ENCODE results near the gene KBTBD2. TPM values are rescaled to one million over a fixed set of nuclear protein-coding genes. Genes with fewer than 3 reads are reported as not detected.

Gene KBTBD2
- polyA plus RNA-seq, 1 donor from 2014 or later: 70.1 TPM

- Histone ChIP-seq H3K27ac (ENCODE audit: low read length) (no peak overlapping the region), H3K4me2 (ENCODE audit: low read length) (no peak overlapping the region), H4K20me1 (ENCODE audit: insufficient read depth) (no peaks in the 10 kb centered on the region), H3K9me3 (ENCODE audit: low read length) (no peaks in the 10 kb centered on the region), H3K79me2 (replicated peaks; ENCODE audit: insufficient read depth, low read length) (peaks cover 10% of the 10 kb centered on the region), H3K9me2 (ENCODE audit: insufficient read depth, low read length) (no peaks in the 10 kb centered on the region), H3K9ac (ENCODE audit: low read length) (no peak overlapping the region), H3F3A (ENCODE audit: insufficient read depth, low read length, poor library complexity, severe bottlenecking) (no peaks in the 10 kb centered on the region), H3K36me3 (ENCODE audit: insufficient read depth, low read length) (no peaks in the 10 kb centered on the region), H3K4me3 (ENCODE audit: low read length) (no peak overlapping the region), H2AFZ (ENCODE audit: low read depth, low read length) (no peak overlapping the region), H3K27me3 (ENCODE audit: insufficient read depth, low read depth, low read length) (no peaks in the 10 kb centered on the region)
- TF ChIP-seq MXI1 (conservative IDR thresholded peaks at IDR 0.05; ENCODE audit: poor library complexity, severe bottlenecking) (no peak), CTCF (IDR thresholded peaks at IDR 0.05; ENCODE audit: poor library complexity, severe bottlenecking) (no peak), POLR2AphosphoS5 (IDR thresholded peaks at IDR 0.05) (no peak), EZH2 (IDR thresholded peaks at IDR 0.05; ENCODE audit: borderline replicate concordance, insufficient read depth, low read length, poor library complexity, severe bottlenecking) (no peak), TAF1 (IDR thresholded peaks at IDR 0.05; ENCODE audit: low read depth) (no peak), RAD21 (conservative IDR thresholded peaks at IDR 0.05) (no peak), REST (IDR thresholded peaks at IDR 0.05; ENCODE audit: borderline replicate concordance) (no peak)
These were observed 44.0 kb upstream of the KBTBD2 start for GRCh38 chr7:32935558-32935957.

GRCh38 chr7:32930378-32930777 lies 38.8 kb upstream of the KBTBD2 start:
- Histone ChIP-seq H3K4me3 (ENCODE audit: low read length) (no peak overlapping the region), H3F3A (ENCODE audit: insufficient read depth, low read length, poor library complexity, severe bottlenecking) (no peaks in the 10 kb centered on the region), H3K27me3 (ENCODE audit: insufficient read depth, low read depth, low read length) (no peaks in the 10 kb centered on the region), H3K79me2 (replicated peaks; ENCODE audit: insufficient read depth, low read length) (no peaks in the 10 kb centered on the region), H3K9ac (ENCODE audit: low read length) (no peak overlapping the region), H2AFZ (ENCODE audit: low read depth, low read length) (no peak overlapping the region), H3K27ac (ENCODE audit: low read length) (no peak overlapping the region), H3K9me3 (ENCODE audit: low read length) (no peaks in the 10 kb centered on the region), H3K4me2 (ENCODE audit: low read length) (no peak overlapping the region), H4K20me1 (ENCODE audit: insufficient read depth) (no peaks in the 10 kb centered on the region), H3K9me2 (ENCODE audit: insufficient read depth, low read length) (no peaks in the 10 kb centered on the region), H3K36me3 (ENCODE audit: insufficient read depth, low read length) (peaks cover 7% of the 10 kb centered on the region)
- TF ChIP-seq EP300 (conservative IDR thresholded peaks at IDR 0.05; ENCODE audit: poor library complexity, severe bottlenecking): no peak
- no peak for TF ChIP-seq SMC3 (conservative IDR thresholded peaks at IDR 0.05; ENCODE audit: poor library complexity)
- TF ChIP-seq TAF1 (IDR thresholded peaks at IDR 0.05; ENCODE audit: low read depth): no peak
- no peak for TF ChIP-seq MXI1 (conservative IDR thresholded peaks at IDR 0.05; ENCODE audit: poor library complexity, severe bottlenecking)
- no peak for TF ChIP-seq POLR2AphosphoS5 (IDR thresholded peaks at IDR 0.05)
- TF ChIP-seq REST (IDR thresholded peaks at IDR 0.05; ENCODE audit: borderline replicate concordance): no peak
- no peak for TF ChIP-seq EZH2 (IDR thresholded peaks at IDR 0.05; ENCODE audit: borderline replicate concordance, insufficient read depth, low read length, poor library complexity, severe bottlenecking)
- no peak for TF ChIP-seq CTCF (IDR thresholded peaks at IDR 0.05; ENCODE audit: poor library complexity, severe bottlenecking)
